Nucleus accumbens (tissue), 56 donors: ENCODE measurements around the gene DCDC2B.
"Not testable (repeated sequence)": the region's sequence is repeated elsewhere in the genome, so short reads cannot be mapped to it uniquely, and the experiment has no call there.

ENCODE experiments used
- DNase-seq, 56 donors: peaks; one replicate each; lab custom pipeline; 2025; lab: John Stamatoyannopoulos, UW

The DCDC2B gene

DNA sequence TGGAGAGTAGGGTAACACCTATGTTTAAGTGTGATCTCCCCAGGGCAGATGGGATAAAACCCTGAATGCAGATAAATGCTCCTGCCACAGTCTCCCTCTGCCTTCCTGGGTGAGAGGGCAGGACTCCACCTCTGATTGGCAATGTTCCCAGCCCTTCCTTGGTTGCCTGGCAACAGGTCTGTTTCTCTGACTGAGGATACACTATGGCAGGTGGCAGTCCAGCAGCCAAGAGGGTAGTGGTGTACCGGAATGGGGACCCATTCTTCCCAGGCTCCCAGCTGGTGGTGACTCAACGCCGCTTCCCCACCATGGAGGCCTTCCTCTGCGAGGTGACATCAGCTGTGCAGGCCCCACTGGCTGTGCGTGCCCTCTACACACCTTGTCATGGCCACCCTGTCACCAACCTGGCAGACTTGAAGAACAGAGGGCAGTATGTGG lies at the start of gene DCDC2B:
Gene DCDC2B (plus strand): TSS at position 199 of the 438 bp plus-strand sequence. CDS start 5 bp downstream, at position 204.
- peak in 10 of 56 donors; percentile 6 to 29 (median 16) for DNase-seq

DNA sequence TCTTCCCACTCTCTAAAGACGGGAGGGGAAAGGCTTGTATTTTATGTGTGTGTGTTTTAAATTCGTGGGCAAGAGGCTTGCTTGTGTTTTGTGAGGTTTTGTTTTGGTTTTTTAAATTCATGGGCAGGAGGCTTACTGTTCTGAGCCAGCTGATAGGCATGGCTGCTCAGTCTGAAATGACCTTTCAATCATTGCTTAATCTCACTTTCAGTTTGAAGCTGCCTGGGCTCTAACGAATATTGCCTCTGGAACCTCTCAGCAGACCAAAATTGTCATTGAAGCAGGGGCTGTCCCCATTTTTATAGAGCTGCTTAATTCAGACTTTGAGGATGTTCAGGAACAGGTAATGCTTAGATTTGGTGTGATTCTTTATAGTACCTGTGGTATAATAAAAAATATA lies 49.7 kb upstream of the DCDC2B start:
- no peak for DNase-seq

- DNase-seq = no peak
Observed at GRCh38 chr1:32163405-32163804, 45.5 kb upstream of the DCDC2B start.

DNA sequence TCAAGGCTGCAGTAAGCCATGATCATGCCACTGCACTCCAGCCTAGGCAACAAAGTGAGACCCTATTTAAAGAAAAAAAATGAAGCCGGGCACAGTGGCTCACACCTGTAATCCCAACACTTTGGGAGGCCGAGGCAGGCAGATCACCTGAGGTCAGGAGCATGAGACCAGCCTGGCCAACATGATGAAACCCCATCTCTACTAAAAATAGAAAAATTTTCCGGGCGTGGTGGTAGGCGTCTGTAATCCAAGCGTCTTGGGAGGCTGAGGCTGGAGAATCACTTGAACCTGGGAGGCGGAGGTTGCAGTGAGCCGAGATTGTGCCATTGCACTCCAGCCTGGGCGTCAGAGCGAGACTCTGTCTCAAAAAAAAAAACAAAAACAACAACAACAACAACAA lies 43.3 kb upstream of the DCDC2B start:
- DNase-seq = not testable (repeated sequence)

DNA sequence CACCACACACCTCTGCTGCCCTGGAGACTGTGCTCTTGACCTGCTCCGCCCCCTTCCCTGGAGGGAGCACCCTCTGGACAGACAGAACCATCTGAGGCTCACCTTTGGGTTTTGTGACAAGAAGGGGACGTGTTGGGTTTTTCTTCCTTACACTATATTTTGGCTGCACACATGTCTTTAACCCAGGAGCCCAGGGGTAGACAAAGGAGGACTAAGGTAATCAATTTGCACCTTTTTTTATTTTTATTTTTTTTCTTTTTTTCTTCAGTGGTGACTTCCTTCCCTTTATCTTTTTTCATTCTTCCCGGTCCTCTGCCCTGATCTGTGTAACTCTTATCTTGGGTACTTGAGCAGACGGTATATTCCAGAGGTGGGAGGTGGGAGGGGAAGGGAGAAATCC lies 37.9 kb upstream of the DCDC2B start:
- DNase-seq = no peak

- no peak for DNase-seq
Observed at GRCh38 chr1:32172621-32173245, 36.2 kb upstream of the DCDC2B start.

GRCh38 chr1:32178380-32179192 lies 30.3 kb upstream of the DCDC2B start:
- no peak for DNase-seq

DNA sequence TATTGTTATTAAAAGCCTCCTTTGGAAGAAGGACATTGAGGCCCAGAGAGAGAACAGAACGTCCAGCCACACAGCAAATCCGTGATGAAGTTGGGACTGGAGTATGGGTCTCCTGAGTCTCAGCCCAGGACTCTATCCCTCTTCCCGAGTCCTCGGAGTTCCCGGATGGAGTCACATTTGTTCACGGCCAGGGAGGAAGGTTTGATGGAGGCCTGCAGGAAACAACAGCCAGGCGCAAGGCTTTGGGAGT lies 29.8 kb upstream of the DCDC2B start:
- DNase-seq = peak in 1 of 56 donors; percentile 68

DNA sequence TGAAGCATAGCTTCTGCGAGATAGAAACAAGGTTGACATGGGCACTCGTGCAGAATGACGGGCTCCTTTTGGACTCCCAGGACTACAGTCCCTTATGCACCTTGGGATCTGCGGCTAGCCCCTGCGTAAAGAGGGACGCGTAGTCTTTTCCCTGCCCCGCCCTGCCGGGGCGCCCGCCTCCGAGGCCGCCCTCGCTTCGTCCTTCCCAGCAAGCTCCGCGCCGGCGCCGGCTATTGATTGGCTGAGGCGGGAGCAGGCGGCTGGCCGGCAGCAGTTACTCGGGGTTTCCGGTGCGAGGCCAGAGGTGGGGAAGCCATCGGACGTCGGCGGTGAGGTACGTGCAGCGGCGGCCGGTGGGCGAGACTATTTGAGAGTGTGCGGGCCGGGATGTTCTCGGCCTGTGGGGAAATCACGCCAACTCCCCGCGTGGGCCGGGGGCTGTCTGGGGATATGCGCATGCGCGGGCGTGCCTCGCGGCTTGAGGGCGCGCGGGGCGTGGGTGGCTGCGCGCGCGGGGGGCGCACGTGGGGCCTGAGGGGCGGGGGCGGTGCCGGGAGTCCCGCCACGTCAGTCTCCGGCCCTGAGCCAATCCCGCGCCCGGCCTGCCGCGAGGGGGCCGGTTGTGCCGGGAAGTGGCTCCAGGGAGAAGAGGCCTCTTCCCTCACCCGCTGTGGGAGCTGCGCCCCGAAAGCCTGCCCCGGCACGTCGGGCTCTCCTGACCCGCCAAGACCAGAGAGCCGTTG lies 29.3 kb upstream of the DCDC2B start, which contains the start of gene TXLNA:
Gene TXLNA (plus strand): TSS at position 233 of the 743 bp plus-strand sequence. CDS start 671 bp downstream, outside the sequence.
- DNase-seq = peak; percentile 47 to 99 (median 92)

DNA sequence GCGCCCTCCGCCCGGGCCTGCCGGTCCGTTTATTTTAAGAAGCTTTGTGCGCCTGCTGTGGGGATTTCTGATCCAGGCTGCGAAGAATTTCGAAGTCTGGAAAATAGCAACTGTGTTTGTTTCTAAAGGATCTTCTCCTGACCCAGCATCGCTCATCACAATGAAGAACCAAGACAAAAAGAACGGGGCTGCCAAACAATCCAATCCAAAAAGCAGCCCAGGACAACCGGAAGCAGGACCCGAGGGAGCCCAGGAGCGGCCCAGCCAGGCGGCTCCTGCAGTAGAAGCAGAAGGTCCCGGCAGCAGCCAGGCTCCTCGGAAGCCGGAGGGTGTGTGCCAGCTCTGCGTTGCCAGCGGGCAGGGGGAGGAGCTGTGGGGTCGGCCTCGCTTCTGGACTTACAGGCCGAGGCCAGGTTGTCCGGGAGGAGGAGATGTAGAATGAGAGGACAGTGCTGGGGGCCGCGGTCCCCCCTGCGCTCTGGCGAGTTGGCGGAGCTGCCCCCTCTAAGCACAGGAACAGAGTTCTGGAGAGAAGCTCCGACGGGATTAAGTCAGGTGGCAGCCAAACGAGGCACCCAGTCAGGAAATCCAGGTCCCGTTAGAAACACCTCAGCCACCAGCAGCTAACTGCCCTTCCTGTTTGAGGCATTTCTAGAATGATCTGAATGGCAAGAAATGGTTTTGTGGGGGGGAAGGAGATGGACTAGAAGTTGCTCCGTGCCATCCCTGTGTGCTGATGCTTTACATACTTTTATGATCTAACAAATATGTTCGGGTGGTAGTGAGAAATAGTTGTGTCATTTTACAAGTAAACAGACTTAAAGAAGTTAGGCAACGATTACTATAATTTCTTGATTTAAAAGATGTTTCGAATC lies 28.5 kb upstream of the DCDC2B start:
- peak in 27 of 56 donors; percentile 7 to 67 (median 46) for DNase-seq

DNA sequence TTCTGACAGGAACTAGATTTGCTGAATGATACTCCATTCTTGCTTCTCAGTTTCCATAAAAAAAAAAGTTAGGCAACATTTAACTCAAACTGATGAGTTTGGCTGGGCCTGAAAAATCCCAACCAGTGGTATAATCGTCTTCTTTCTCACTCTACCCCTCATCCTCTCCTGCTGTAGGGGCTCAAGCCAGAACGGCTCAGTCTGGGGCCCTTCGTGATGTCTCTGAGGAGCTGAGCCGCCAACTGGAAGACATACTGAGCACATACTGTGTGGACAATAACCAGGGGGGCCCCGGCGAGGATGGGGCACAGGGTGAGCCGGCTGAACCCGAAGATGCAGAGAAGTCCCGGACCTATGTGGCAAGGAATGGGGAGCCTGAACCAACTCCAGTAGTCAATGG lies 27.8 kb upstream of the DCDC2B start:
- no peak for DNase-seq

DNA sequence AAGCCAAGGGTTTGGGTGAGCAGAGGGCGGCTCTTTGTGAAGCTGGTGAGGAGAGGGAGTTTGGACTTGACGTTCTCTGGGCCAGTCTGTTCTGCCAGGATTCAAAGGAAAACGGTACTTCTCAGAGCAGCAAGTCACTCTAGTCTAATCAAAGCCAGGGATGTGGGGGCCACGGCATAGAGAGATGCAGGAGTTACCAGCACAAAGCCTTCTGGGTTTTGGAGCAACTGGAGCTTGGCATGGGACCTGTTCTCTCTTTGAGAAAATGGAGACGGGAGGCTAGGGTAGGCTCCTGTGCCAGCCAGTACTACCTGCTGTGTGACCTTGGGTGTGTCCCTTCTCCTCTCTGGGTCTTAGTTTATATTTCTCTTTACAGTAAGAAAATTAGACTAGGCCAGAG lies 27.3 kb upstream of the DCDC2B start:
- DNase-seq = no peak

GRCh38 chr1:32182060-32182459 lies 26.8 kb upstream of the DCDC2B start:
- no peak for DNase-seq

GRCh38 chr1:32184650-32185049 lies 24.2 kb upstream of the DCDC2B start:
- DNase-seq = no peak

- DNase-seq = no peak
Observed at GRCh38 chr1:32186077-32186476, 22.8 kb upstream of the DCDC2B start.

- no peak for DNase-seq
Observed at GRCh38 chr1:32186491-32186890, 22.4 kb upstream of the DCDC2B start.

- no peak for DNase-seq
Observed at GRCh38 chr1:32187850-32188249, 21.0 kb upstream of the DCDC2B start.

DNA sequence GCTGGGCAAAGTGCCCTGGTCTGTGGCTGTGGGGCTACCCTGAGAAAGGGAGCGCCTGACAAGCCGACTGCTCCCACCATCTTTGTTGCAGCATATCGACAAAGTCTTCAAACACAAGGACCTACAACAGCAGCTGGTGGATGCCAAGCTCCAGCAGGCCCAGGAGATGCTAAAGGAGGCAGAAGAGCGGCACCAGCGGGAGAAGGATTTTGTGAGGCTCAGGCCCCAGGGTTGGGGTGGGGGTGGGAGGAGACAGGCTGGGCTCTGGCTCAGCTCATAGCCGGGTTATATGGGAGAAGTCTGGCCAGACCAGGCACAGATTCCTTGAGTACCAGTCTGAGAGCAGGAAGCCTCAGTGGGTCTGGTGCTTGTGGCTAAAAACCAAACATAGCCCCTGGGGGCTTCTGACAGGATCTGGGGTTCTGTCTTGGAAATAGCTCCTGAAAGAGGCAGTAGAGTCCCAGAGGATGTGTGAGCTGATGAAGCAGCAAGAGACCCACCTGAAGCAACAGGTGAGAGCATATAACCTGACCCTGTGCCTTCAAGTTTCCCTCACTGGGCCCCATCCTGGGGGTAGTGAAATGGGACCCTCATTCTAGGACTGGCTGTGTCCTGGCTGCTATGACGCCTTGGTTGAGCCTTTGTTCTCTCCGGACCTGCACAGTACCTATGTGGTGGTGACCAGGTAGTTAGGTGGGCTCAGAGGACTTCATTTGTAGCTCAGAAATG lies 16.5 kb upstream of the DCDC2B start:
- no peak for DNase-seq

GRCh38 chr1:32194984-32195383 lies 13.9 kb upstream of the DCDC2B start:
- no peak for DNase-seq

GRCh38 chr1:32195531-32195930 lies 13.4 kb upstream of the DCDC2B start:
- DNase-seq = no peak
